NCI-H446 (cell line): ENCODE data around the gene MYLK4.

ENCODE experiments used
- DNase-seq, 2 experiments: peaks; one replicate each; lab custom pipeline; 2025; lab: John Stamatoyannopoulos, UW

Gene MYLK4

GRCh38 chr6:2733324-2733723 is 17.4 kb downstream of the MYLK4 start:
- DNase-seq: no peak

GRCh38 chr6:2732503-2733089 is 18.1 kb downstream of the MYLK4 start:
- no peak for DNase-seq

GRCh38 chr6:2731281-2731909 is 19.3 kb downstream of the MYLK4 start:
- DNase-seq: no peak

DNA sequence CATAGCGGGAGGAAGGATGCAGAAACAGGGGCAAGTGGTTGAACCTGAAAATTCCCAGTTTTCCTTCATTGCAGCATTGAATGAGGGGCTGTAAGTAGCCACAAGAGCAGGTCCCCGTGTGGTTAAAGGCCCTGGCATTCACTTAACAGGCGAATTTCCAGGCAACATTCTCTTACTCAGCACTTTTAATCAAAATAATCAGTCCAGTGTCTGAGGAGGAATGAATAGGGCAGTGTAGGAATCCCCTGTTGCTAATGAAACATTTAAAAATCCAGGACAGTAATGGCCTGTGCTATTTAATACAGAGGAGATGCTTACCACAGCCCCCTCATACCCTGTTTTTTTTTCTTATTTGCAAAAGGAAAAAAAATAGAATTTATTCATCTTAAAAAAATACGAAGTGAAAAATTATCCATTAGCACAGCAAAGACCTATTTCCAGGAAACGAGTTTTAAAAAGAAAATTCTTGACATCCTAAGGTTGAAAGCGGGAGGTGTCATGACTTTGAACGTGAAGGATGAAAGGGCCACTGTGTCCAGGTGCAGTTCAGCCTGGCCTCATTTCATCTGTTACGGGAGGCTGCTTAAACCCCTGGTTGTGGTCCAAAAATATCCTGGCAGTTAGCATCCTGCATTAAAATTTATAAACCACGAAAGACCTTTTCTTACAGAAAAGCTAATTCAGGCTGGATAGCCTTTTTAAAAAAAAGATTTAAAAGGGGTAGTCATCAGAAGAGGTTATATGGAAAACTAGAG is 20.2 kb downstream of the MYLK4 start:
- DNase-seq: no peak

- no peak for DNase-seq
These were observed 20.8 kb downstream of the MYLK4 start for GRCh38 chr6:2729921-2730320.

DNA sequence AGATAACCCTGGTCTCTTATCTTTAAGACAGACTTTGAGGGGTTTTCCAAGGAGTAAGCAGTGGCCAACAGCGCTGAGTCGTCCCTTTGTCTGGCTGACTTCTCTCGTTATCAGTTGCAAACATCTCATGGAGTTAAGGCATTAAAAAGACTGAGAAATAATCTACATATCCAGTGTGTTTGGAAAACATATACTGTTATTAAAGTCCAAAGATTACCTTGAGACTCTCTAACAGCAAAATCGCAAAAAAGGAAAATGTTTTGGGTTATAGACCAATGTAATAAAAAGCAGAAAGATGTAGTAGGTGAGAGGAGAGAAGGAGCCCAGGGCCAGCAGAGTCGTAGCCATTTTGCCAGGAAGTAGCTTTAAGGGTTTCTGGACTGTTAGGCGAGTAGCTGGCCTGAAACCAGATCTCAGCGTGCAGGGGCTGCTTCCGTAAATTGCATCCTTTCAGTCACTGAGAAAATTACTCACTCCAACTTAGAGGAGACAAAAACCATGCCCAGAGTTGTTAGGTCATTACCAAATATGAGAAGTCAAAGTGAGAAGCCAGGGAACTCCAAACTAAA is 24.6 kb downstream of the MYLK4 start:
- DNase-seq: peak in 1 of 2 experiments; percentile 35

DNA sequence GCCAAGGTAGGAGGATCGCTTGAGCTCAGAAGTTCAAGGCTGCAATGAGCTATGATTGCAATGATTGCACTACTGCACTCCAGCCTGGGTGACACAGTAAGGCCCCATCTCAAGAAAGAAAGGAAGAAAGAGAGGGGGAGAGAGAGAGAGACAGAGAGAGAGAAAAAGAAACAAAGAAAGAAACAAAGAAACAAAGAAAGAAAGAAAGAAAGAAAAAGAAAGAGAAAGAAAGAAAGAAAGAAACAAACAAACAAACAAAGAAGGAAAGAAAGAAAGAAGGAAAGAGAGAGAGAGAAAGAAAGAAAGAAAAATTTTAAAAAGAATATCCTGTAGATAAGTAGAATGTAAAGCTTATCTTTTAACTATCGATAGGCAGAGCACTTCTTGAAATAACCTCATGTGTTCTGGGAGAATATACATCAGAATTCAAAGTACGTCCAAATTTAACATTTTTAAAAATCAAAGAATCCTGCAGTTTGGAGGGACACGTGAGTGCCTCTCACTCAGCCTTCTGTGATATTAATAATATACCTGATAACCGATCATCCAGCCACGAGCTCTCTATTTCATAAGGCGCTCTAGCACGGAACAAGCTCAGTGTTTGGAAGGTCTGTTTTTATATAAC is 25.2 kb downstream of the MYLK4 start:
- DNase-seq: no peak

DNA sequence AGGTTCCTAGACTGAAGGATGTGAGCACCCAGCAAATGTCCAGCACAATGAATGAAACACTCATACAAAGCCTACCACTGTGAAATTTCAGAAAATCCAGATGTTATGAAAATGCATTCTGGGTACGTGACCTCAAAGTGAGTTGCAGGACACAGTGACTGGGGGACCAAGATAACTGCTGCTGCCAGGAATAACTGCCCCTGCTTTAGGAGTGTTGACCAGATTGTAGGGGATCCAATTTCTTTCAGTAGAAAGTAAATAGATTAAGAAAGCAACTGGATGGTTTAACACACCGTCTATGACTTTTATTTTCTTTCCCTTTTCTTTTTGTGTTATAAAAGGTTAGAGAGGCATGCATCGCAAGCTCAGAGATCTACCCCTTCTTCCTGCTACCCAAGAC is 29.5 kb downstream of the MYLK4 start:
- no peak for DNase-seq

- no peak for DNase-seq
These were observed 31.6 kb downstream of the MYLK4 start for GRCh38 chr6:2719093-2719455.

DNA sequence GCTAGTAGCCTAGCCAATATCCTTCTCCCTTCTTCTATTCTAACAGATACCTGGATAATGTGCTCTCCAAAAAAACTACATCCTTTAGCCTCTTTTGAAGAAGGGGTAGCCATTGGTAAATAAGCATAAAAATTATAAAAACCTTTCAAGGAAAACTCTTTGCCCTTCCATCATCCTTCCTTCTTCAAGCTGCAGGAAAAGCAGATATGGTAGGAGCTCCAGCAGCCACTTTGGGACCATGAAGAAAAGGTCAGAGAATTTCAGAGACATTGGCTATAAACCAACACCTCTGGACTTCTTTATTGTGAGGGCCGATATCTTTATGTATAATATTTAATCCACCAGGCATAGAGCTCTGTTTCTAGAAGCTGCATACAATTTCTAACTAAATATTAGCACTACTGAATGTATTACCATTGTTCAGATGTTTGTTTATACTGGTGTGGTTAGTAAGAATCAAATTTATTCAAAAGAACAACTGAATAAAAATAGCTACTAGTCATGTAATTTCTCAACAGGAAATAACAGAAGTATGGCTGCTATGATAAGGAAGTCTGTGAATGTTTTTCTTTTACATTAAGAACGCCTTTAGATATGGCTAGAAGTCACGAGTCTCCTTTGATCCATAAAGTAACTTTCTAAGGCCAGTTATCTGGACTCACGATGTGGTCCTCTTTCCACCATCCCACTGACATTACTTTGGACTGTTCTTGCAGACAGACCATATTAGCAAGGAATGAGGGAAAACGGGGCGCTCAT is 32.2 kb downstream of the MYLK4 start:
- DNase-seq: no peak

DNA sequence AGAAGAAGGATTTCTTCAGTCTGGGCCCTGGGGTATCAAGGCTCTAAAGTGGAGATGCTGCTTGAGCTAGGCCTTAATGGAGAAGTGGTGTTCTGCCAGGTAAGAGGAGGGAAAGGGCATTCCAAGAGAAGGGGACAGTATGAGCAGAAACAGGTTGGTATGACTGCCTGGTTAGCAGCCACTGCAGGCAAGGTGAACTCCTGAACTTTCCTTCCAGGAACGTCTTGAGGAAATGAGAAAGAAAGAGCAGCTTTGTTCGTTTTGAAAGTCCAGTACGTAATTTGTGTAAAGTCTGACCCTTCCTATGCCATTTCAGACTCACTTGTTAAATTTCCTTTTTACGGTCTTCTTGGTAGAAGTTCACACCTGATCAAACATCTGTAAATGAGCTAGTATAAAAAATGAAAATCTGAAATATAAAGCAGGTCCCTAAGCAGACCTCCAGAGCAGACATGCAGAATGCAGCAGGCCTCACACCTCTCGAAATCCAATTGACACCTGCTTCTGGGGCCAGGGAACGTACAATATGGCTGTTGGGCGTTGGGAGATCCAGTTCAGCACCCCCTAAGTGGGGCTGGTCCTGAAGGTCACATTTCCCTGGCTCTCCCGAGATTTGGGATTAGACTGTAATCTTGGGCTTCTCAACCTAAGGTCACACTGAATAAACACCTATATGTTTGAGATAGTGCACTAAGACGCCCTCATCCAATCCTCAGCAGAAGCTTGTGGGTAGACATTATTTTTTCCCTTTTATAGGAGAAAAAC is 33.6 kb downstream of the MYLK4 start:
- no peak for DNase-seq

- DNase-seq: no peak
These were observed 35.0 kb downstream of the MYLK4 start for GRCh38 chr6:2715737-2716136.

DNA sequence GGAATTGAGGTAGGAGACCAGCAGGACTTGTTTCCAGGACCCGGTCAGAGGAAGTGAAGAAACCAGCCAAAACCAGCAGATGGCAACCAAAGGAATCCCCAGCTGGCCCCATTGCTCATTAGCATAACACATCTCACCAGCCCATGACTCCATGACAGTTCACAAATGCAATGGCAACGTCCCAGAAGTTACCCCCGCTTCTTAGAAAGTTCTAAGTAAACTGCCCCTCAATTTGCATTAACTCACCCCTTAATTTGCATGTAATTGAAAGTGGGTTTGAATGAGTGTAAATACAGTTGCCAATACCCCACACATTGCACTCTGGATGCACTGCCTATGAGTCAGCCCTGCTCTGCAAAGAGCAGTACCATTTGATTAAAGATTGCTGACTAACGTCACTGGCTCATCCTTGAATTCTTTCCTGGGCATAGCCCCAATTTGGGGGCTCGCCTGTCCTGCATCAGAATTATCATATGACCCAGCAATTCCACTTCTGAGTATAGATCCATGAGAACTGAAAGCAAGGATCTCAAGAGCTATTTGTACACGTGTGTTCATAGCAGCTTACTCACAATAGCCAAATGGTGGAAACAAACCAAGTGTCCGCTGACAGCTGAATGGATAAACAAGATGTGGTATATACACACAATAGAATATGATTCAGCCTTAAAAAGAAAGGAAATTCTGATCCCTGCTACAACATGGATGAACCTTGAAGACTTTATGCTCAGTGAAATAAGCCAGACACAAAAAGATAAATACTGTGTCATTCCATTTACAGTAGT is 36.4 kb downstream of the MYLK4 start:
- DNase-seq: peak in 1 of 2 experiments; percentile 60

- DNase-seq: no peak
These were observed 37.1 kb downstream of the MYLK4 start for GRCh38 chr6:2713473-2714110.

DNA sequence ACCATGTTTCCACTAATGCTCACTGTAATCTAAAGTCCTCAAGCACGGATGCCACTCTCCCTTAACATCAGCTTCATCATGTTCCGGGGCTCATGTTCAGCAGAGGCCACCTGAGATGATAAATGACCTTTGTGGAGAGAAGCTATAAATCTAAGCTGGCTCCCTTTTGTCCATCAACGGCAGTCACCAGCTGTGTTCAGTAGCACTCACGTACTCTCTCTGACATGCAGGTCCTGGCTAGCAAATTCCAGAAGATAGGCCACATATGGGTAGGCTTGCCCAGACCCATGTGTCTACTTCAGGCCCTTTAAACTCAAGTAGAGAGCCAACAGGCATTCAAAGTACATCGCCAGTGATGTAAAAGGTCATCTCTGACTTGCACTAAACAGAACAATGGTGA is 38.6 kb downstream of the MYLK4 start:
- no peak for DNase-seq

- no peak for DNase-seq
These were observed 40.3 kb downstream of the MYLK4 start for GRCh38 chr6:2710412-2710811.

DNA sequence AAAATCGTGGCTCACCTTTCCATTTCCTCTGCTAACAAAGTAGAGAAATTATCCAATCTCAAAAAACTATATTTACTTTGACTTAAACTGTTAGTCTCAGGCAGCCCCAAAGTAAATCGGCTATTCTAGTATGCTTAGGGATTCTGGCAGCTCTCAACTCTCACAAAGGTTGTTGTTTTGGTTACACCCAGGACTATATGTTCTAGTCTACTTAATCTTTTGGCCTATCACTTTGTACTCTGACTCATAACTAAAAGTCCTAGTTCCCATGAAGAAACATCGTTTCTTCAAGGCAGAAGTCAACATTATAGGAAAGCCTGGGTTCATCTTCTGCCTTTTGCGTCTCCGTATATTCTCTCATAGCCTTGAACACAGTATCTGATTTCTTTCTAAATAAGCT is 42.3 kb downstream of the MYLK4 start:
- DNase-seq: no peak

DNA sequence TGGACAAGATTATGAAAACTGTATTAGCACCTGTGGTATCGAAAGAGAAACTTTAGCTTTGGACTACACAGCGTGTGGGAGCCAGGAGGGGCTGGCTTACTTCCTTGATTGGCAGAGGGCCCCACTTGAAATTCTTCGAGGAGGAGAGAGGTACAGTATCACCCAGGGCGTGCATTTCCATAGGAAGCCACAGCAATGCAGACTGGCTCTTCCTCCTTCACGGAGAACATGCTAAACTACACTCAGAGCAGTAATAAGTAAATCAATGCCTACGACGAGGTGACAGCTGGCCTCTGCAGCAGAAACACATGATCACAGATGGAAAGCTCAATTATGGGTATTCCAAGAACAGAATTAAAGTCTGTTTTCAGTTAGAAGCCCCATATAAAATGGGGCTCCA is 44.2 kb downstream of the MYLK4 start:
- DNase-seq: no peak

DNA sequence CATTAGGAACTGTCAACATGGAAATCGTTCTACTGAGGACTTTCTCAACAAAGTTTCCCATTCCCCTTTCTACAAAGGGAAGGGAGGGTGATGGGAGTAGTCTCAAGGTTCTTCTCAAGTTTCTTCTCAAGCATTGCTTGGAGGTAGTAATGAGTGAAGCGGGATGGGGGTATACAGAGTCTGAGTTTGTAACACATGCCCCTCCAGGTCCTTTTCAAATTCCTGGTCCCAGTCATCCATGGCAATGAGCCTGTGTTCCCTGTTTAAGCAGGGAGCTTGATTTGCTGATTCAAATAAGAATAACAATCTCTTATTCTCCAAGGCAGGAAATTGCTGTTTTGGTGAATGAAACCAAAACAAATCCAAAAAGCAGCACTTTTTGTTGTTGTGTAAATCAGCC is 45.5 kb downstream of the MYLK4 start:
- DNase-seq: no peak

DNA sequence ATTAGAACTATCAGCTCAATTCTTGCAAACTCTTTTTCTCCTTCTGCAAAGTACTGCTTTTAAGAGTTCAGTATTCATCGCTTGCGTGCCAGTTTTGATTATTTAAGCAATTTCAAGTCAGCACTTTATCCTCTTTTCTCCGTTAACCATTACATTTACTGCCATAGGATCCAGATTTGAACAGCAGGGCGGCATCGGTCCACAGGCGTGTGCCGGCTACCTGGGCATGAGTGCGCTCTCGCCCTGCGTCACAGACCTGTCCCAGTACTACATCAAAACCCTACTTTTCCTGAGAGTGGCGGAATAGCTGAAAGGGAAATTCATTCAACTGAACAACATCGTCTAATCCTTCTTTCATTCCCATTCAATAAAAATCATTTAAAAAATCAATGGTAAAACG is 53.4 kb downstream of the MYLK4 start:
- DNase-seq: no peak
